GM12865 (cell line): Measurements from ENCODE around the gene MCM7.
A peak's percentile ranks its signal among the peaks of the same experiment; 100 is the strongest.

ENCODE experiments used
- DNase-seq: peaks from one replicate; pipeline ENCODE4 v3.0.0; 2010; ENCODE audit warnings: low read depth
- H3K4me3 ChIP-seq: 2 replicates; pipeline ENCODE4 v1.5.1; 2011; ENCODE audit warnings: mild to moderate bottlenecking, low read depth, low read length, control low read depth
- TF ChIP-seq, protein P1 (sequence below): IDR thresholded peaks from 2 replicates; pipeline ENCODE4 v1.5.1; 2011; ENCODE audit warnings: low read length, control low read depth, low read depth, inconsistent platforms; ENCODE audit not compliant: insufficient read depth; ENCODE audit errors: missing control alignments

MCM7 gene

GRCh38 chr7:100102950-100103840, 2.0 kb upstream of the MCM7 start:
- no peak for DNase-seq
- H3K4me3 ChIP-seq, result no peak overlapping the region
- TF ChIP-seq, protein P1, sequence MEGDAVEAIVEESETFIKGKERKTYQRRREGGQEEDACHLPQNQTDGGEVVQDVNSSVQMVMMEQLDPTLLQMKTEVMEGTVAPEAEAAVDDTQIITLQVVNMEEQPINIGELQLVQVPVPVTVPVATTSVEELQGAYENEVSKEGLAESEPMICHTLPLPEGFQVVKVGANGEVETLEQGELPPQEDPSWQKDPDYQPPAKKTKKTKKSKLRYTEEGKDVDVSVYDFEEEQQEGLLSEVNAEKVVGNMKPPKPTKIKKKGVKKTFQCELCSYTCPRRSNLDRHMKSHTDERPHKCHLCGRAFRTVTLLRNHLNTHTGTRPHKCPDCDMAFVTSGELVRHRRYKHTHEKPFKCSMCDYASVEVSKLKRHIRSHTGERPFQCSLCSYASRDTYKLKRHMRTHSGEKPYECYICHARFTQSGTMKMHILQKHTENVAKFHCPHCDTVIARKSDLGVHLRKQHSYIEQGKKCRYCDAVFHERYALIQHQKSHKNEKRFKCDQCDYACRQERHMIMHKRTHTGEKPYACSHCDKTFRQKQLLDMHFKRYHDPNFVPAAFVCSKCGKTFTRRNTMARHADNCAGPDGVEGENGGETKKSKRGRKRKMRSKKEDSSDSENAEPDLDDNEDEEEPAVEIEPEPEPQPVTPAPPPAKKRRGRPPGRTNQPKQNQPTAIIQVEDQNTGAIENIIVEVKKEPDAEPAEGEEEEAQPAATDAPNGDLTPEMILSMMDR, result no peak

- peak; percentile 97 for DNase-seq
- TF ChIP-seq, protein P1, result no peak
- H3K4me3 ChIP-seq, result peak overlapping the region; percentile 80
These were observed 679 bp downstream of the MCM7 start for GRCh38 chr7:100100420-100101015.

DNA sequence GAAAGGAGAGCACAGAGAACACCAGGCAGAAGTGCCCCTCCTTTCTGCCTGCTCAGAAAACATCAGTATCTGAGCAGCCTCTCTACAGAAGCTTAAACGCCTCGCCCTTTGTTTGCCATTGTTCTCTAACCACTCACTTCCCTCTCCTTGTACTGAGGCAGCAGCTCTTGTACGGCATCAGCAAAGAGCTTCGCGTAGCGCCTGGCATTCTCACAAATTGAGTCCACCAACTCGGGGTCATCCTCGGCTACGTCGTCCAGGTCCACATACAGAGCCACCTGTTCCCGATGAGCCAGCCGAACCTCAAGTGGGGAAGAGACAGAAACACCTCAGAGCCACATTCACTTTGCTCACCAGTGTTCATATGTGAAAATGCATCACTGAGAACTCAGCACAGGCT, 1.7 kb downstream of the MCM7 start:
- TF ChIP-seq, protein P1, result no peak
- no peak for DNase-seq
- H3K4me3 ChIP-seq, result peak overlapping the region; percentile 80

DNA sequence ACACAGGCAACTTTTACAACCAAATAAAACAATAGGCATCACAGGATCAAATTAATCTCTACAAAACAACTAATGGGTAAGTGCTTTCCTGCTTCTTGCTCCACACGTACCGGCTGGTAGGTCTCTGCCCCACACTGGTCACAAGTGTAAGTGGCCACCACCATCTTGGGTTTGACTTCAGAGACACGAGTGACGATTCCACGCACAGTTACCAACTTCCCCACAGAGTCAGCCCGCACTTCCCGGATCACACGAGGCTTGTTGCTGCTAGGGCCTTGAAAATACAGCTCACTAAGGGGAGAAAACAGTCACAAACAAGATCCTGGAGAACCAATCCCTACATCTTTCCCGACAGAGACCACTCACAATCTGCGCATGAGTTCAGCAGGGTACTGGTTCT, 2.3 kb downstream of the MCM7 start:
- H3K4me3 ChIP-seq, result no peak overlapping the region
- DNase-seq, result no peak
- TF ChIP-seq, protein P1, result no peak

GRCh38 chr7:100095704-100096103, 5.5 kb downstream of the MCM7 start:
- no peak for DNase-seq
- H3K4me3 ChIP-seq, result no peak overlapping the region
- TF ChIP-seq, protein P1, result no peak

GRCh38 chr7:100095289-100095688, 5.9 kb downstream of the MCM7 start:
- no peak for DNase-seq
- TF ChIP-seq, protein P1, result no peak
- no peak overlapping the region for H3K4me3 ChIP-seq
